Cardiac muscle cell (in vitro differentiated cells and primary cell): ENCODE data around the gene MRPS11. TPM values are rescaled to one million over a fixed set of nuclear protein-coding genes. Genes with fewer than 3 reads are reported as not detected.
"Not testable (repeated sequence)": the region's sequence is repeated elsewhere in the genome, so short reads cannot be mapped to it uniquely, and the experiment has no call there.

Experiments
- DNase-seq, 2 donors: peaks; one replicate each; pipeline versions ENCODE4 v3.0.0 to v3.0.0-alpha.2; 2010 to 2017; ENCODE audit warnings: low read depth in 1 of 2, low spot score in 1 of 2
- H3K27ac ChIP-seq: fragments of 200-600 bp; sonication (generic); 2 replicates; pipeline ENCODE4 v1.5.1; 2016
- H3K27me3 ChIP-seq: fragments of 200-600 bp; sonication (generic); 2 replicates; pipeline ENCODE4 v1.6.0; 2016; ENCODE audit warnings: control low read depth
- H3K36me3 ChIP-seq: fragments of 200-600 bp; sonication (generic); 2 replicates; pipeline ENCODE4 v1.5.1; 2016; ENCODE audit warnings: control low read depth
- H3K4me1 ChIP-seq: fragments of 200-600 bp; sonication (generic); 2 replicates; pipeline ENCODE4 v1.8.1; 2017; ENCODE audit warnings: low read depth, mild to moderate bottlenecking, mixed run types
- H3K4me3 ChIP-seq: fragments of 200-600 bp; sonication (generic); 2 replicates; pipeline ENCODE4 v1.5.1; 2016; ENCODE audit warnings: mild to moderate bottlenecking
- H3K9me3 ChIP-seq: fragments of 200-600 bp; sonication (generic); 2 replicates; pipeline ENCODE4 v1.5.1; 2017; ENCODE audit warnings: low read depth, mild to moderate bottlenecking, control low read depth
- polyA plus RNA-seq: library from polyadenylated mRNA; unstranded; fragments of >200 nt; fragmentation: Nextera tagmentation; extraction: Ambion mirVana; gene quantifications from 2 replicates; pipeline ENCODE4 v1.2.1, GENCODE V29; 2016
- total RNA-seq: library from RNA; depleted of rRNA; stranded (reverse); fragments of >200 nt; gene quantifications from 2 replicates; pipeline ENCODE4 v1.2.3, GENCODE V29; 2016
- TF ChIP-seq, protein P1 (sequence below): IDR thresholded peaks from 2 replicates; pipeline ENCODE4 v1.5.1; 2012; ENCODE audit warnings: low read depth, mild to moderate bottlenecking, low read length

MRPS11 gene
- total and polyA plus RNA-seq, 2 experiments from 2014 or later, result 39.3 to 95.2 TPM

DNA sequence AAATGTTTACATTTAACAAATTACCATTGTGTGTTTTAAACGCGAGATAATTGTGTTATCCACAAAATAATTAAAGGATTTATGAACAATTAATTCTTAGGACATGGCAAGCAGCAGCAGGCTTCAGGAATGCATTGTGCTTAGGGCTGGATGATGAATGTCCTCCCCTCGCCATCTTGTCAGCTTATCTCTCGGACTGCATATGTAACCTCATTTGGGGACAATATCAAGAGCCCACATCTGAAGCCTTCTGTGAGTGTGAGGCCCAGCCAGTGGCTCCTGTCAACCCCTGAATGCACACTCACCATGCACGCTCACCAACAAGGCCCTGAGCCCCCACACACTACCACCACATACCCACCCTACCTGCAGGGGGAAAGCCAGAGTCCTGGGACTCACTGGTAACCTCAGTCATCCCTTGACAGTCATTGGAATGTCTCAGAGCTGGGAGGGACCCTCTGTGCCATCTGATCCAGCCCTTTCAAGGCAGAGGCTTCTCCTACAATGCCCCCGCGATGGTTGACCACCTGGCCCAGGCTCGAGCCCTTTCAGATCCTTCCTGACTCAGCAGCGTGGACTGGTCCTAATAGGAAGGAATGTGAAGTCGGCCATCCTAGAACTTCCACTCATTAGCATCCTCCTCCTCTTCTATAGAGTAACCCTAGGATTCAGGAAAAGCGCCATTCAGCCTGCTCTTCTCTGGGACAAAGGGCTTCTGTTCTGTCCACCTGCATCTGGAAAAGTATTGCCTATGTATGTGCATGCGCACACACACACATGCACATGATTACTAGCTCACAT, 38.5 kb upstream of the MRPS11 start:
- TF ChIP-seq, protein P1, sequence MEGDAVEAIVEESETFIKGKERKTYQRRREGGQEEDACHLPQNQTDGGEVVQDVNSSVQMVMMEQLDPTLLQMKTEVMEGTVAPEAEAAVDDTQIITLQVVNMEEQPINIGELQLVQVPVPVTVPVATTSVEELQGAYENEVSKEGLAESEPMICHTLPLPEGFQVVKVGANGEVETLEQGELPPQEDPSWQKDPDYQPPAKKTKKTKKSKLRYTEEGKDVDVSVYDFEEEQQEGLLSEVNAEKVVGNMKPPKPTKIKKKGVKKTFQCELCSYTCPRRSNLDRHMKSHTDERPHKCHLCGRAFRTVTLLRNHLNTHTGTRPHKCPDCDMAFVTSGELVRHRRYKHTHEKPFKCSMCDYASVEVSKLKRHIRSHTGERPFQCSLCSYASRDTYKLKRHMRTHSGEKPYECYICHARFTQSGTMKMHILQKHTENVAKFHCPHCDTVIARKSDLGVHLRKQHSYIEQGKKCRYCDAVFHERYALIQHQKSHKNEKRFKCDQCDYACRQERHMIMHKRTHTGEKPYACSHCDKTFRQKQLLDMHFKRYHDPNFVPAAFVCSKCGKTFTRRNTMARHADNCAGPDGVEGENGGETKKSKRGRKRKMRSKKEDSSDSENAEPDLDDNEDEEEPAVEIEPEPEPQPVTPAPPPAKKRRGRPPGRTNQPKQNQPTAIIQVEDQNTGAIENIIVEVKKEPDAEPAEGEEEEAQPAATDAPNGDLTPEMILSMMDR, result no peak
- H3K9me3 ChIP-seq, result no peaks in the 10 kb centered on the region
- H3K4me1 ChIP-seq, result no peaks in the 10 kb centered on the region
- H3K27ac ChIP-seq, result no peak overlapping the region
- no peaks in the 10 kb centered on the region for H3K36me3 ChIP-seq
- DNase-seq, result no peak
- H3K27me3 ChIP-seq, result no peaks in the 10 kb centered on the region
- no peak overlapping the region for H3K4me3 ChIP-seq

DNA sequence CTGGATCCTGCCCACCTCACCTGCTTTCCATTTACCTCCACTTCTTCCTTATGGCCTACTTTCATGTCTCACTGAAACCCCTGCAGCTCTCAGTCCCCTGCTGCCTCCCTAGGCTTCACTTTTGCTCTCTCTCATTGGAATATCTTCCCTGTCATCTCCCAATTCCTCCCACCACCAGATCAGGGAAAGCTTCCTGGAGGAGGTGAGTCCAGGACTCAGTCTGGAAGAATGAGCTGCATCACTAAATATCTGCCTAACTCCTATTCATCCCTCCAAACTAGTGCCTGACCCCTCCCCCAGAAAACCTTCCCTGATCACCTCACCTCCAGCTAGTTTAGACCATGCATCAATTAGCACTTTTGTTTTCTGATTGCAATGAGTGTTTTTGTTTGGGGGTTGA, 37.5 kb upstream of the MRPS11 start:
- no peak overlapping the region for H3K27ac ChIP-seq
- no peak overlapping the region for H3K4me3 ChIP-seq
- TF ChIP-seq, protein P1, result no peak
- DNase-seq, result no peak
- no peaks in the 10 kb centered on the region for H3K4me1 ChIP-seq
- no peaks in the 10 kb centered on the region for H3K36me3 ChIP-seq
- no peaks in the 10 kb centered on the region for H3K27me3 ChIP-seq
- no peaks in the 10 kb centered on the region for H3K9me3 ChIP-seq

DNA sequence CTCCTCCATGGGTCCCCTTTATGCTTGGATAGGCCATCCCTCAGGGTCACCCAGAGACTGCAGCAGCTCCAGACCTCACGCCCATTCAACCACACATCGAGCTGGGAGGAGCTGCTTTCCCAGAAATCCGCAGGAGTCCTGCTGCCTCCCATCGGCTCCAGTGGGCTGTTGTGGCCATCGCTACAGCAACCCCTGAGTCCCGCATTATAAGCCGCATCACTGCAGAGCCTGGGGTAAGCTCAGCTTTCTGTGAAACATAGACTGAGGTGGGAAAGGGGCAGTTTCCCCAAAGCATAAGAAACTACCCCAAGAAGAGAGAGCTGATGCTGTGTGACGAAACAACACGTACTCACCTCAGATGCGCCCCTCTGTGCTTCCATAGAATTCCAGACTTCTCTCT, 36.1 kb upstream of the MRPS11 start:
- TF ChIP-seq, protein P1, result no peak
- no peak overlapping the region for H3K4me3 ChIP-seq
- no peak overlapping the region for H3K27ac ChIP-seq
- DNase-seq, result no peak
- H3K36me3 ChIP-seq, result no peaks in the 10 kb centered on the region
- H3K27me3 ChIP-seq, result no peaks in the 10 kb centered on the region
- no peaks in the 10 kb centered on the region for H3K9me3 ChIP-seq
- H3K4me1 ChIP-seq, result no peaks in the 10 kb centered on the region

DNA sequence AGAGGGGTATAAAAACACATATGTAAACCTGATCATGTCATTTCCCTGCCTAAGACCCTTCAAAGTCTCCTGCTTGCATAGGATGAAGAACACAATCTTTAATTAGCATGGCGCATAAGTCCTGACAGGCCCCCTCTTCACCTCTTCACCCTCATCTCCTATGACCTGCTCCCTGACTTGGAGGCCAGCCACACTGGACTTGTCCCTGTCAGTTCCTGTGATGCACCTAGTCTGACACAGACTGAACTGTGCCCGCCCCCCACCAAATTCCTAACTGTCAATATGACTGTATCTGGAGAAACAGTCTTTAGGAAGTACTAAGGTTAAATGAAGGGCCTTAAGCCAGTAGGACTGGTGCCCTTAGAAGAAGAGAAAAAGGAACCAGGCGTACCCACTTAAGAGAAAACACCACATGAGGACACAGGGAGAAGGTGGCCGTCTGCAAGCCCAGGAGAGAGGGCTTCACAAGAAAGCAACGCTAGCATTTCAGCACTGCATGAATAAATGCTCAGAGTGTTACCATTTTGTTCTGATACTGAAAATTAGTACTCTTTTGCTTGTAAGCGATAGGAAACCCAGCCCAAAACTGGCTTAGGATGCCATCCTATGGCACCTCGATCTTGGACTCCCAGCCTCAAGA, 34.3 kb upstream of the MRPS11 start:
- TF ChIP-seq, protein P1, result no peak
- Histone ChIP-seq H3K27ac (no peak overlapping the region), H3K36me3 (no peaks in the 10 kb centered on the region), H3K4me1 (no peaks in the 10 kb centered on the region), H3K27me3 (peaks cover 1% of the 10 kb centered on the region), H3K4me3 (no peak overlapping the region), H3K9me3 (no peaks in the 10 kb centered on the region)
- DNase-seq, result no peak

DNA sequence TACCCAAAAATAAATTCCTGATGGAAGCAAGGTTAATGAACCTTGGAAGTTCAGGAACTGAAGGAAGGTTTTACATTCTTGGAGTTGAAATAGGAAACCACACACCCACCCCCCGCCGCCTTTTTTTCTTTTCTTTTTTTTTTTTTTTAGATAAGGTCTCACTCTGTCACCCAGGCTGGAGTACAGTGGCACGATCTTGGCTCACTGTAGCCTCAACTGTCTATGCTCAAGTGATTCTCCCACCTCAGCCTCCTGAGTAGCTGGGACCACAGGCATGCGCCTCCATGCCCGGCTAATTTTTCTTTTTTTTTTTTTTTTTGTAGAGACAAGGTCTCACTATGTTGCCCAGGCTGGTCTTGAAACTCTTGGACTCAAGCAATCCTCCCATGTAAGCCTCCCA, 33.4 kb upstream of the MRPS11 start:
- not testable (repeated sequence) for H3K4me1 ChIP-seq, H3K9me3 ChIP-seq, H3K27me3 ChIP-seq, H3K27ac ChIP-seq, H3K4me3 ChIP-seq, DNase-seq, H3K36me3 ChIP-seq

DNA sequence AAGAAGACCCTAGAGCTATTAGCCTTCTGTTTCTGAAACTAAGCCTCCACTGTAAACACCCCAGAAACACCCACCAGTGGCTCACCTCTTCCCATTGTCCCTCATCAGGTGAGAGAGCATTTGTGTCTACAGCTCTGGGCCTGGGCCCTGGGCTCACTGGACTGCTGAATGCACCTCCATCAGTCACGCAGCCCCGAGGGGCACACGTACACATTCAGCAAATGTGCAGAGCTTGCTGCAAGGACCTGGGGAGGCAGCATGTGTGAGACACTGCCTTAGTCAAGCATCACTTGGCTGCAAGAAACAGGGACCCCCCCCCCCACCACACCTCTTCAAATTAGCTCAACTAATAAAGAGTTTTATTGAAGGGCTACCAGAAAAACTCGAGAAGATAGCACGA, 29.3 kb upstream of the MRPS11 start:
- peaks cover 8% of the 10 kb centered on the region for H3K4me1 ChIP-seq
- H3K27ac ChIP-seq, result no peak overlapping the region
- no peaks in the 10 kb centered on the region for H3K9me3 ChIP-seq
- TF ChIP-seq, protein P1, result no peak
- H3K36me3 ChIP-seq, result no peaks in the 10 kb centered on the region
- H3K27me3 ChIP-seq, result peaks cover 4% of the 10 kb centered on the region
- H3K4me3 ChIP-seq, result no peak overlapping the region
- no peak for DNase-seq
